ENCODE data around the gene RXRA.

RXRA gene

DNA sequence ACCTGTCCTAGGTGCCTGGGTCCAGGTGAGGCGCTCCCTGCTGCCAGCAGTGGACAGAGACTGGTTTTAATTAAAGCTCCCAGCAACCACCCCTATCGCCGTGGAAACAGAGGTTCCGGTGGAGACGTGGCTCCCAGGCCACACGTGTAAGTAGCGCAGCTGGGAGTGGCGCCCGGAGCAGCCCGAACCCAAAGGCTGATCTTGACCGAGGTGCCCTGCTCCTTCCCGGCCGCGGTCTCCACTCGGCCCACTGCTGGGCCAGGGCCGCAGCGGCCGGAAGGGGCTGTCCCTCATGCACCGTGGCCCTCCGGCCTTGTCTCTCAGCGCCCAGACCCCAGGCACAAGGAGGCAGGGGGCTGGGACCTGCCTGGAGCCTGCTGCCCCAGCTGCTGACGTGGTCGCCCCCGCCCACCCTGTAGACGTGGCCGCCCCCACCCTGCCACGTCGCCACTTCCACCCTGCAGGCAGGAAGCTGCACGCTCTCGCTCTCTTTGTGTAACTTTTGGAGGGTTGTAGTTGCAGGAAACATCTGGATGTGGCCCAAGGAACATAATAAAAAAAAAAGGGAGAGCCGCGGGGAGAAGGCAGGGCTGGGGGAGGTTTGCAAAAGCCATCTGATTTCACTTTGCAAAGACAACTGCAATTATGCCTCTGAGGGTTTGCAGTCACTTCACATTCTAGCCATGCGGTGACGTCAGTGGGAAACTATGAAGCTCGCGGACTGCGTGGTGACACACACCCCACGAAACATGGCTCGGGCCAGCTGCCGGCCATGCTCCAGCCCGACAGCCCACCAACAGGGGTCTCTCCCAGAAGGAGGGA lies 129.9 kb downstream of the RXRA start:
- WGBS: 91% methylated on average over 41 of the region's 41 CpGs
- Histone ChIP-seq H3K4me3 (ENCODE audit: low read length) (no peak overlapping the region), H3K27ac (ENCODE audit: low read depth, low read length) (no peak overlapping the region), H3K4me1 (ENCODE audit: insufficient read depth, low read length) (no peaks in the 10 kb centered on the region), H3K36me3 (ENCODE audit: insufficient read depth, low read length) (no peaks in the 10 kb centered on the region), H3K9me3 (ENCODE audit: insufficient read depth, low read depth, low read length) (no peaks in the 10 kb centered on the region), H3K27me3 (ENCODE audit: insufficient read depth, low read length) (no peaks in the 10 kb centered on the region), H3K9ac (ENCODE audit: low read depth, low read length) (no peak overlapping the region)

DNA sequence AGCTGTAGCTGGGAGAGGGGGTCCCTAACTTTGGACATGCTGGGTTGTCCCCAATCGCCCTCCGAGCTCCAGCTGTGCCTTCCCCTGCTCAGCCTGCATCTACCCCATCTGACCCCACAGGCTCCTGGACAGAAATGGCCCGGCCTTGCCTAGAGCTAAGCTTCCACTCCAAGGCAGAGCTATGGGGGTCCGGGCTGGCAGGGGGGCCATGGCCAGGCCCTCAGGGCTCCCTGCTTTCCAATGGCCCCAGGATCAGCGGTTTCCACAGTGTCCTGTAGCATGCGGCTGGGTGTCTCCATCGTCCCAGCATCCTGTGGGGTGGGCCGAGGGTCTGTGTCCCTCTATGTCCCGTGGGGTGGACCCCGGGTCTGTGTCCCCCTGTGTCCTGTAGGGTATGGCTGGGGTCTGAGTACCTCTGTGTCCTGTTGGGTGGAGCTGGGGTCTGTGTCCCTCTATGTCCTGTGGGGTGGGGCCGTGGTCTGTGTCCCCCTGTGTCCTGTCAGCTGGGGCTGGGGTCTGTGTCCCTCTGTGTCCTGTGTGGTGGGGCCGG lies 130.6 kb downstream of the RXRA start:
- Histone ChIP-seq H3K4me1 (ENCODE audit: insufficient read depth, low read length) (no peaks in the 10 kb centered on the region), H3K27me3 (ENCODE audit: insufficient read depth, low read length) (no peaks in the 10 kb centered on the region), H3K36me3 (ENCODE audit: insufficient read depth, low read length) (no peaks in the 10 kb centered on the region), H3K27ac (ENCODE audit: low read depth, low read length) (no peak overlapping the region), H3K9ac (ENCODE audit: low read depth, low read length) (no peak overlapping the region), H3K4me3 (ENCODE audit: low read length) (no peak overlapping the region), H3K9me3 (ENCODE audit: insufficient read depth, low read depth, low read length) (no peaks in the 10 kb centered on the region)
- WGBS: 93% methylated on average over 12 of the region's 12 CpGs

DNA sequence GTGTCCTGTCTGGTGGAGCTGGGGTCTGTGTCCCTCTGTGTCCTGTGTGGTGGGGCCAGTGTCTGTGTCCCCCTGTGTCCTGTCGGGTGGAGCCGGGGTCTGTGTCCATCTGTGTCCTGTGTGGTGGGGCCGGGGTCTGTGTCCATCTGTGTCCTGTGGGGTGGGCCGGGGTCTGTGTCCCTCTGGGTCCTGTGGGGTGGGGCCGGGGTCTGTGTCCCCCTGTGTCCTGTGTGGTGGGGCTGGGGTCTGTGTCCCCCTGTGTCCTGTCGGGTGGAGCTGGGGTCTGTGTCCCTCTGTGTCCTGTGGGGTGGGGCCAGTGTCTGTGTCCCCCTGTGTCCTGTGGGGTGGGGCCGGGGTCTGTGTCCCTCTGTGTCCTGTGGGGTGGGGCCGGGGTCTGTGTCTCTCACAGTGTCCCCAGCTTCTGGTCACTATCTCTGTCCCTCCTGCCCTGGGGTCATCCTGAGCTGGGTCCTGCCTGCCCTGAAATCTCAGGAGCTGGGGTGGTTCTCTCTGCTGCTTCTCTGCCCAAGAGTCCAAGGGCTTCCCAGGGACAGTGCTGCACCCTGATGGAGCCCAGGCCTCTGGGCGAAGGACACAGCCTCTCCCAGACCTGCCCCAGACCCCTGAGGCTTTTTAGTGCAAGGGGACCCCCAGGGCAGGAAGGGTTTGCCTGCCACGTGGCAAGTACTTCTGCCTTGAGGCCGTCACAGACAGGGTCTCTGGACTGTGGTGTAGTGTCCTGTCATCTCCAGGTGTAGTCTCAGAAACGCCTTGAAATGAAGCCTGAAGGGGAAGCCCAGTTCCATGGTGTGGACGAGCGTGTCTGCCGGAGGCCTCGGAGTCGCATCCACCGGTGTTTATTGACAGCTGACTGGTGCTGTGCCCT lies 131.3 kb downstream of the RXRA start:
- no peaks in the 10 kb centered on the region for H3K9me3 ChIP-seq (ENCODE audit: insufficient read depth, low read depth, low read length)
- no peaks in the 10 kb centered on the region for H3K4me1 ChIP-seq (ENCODE audit: insufficient read depth, low read length)
- H3K36me3 ChIP-seq (ENCODE audit: insufficient read depth, low read length): no peaks in the 10 kb centered on the region
- no peak overlapping the region for H3K4me3 ChIP-seq (ENCODE audit: low read length)
- H3K27me3 ChIP-seq (ENCODE audit: insufficient read depth, low read length): no peaks in the 10 kb centered on the region
- no peak overlapping the region for H3K27ac ChIP-seq (ENCODE audit: low read depth, low read length)
- WGBS: 95% methylated on average over 18 of the region's 18 CpGs
- H3K9ac ChIP-seq (ENCODE audit: low read depth, low read length): no peak overlapping the region

DNA sequence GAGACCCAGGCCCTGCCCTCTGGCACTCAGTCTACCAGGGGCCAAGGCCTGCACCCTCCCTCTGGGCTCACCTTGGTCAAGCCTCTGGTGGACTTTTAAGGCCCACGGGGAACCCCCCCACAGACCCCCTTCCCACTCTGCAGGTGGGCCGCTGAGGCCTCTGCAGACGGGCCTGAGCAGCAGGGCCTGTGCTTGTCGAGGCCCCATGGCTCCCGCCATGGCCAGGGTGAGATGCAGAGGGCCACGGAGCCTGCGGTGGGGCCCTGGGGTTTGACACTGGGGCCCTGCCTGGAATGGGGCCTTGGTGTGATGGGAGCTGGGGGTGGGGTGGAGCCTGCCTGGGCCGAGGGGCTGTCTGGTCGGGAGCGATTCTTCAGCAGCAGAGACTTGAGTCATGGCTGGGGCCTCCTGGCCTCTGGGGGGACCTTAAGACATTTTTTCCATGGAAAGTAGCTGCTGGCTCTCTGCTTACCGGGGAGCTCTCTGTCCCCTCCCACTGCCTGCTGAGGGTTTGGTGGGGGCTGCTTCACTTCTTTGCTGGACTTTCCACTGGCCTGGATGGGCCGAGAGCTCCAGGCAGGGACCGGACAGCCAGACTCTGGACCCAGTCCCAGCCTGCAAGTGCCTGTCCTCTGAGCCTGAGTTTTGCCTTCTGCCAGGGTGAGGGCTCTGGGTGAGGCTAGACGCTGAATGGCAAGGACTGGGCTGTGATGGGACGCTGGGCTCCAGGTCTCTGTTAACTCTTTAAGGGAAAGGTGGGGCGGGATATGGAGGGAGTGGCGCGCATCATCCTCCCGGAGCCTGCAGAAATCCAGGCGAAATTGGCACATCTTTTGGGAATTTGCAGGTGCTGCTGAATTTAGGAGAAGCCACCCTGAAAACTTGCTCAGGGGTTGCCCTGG lies 132.2 kb downstream of the RXRA start:
- no peak overlapping the region for H3K27ac ChIP-seq (ENCODE audit: low read depth, low read length)
- H3K4me3 ChIP-seq (ENCODE audit: low read length): no peak overlapping the region
- no peaks in the 10 kb centered on the region for H3K27me3 ChIP-seq (ENCODE audit: insufficient read depth, low read length)
- H3K9me3 ChIP-seq (ENCODE audit: insufficient read depth, low read depth, low read length): no peaks in the 10 kb centered on the region
- H3K4me1 ChIP-seq (ENCODE audit: insufficient read depth, low read length): no peaks in the 10 kb centered on the region
- no peaks in the 10 kb centered on the region for H3K36me3 ChIP-seq (ENCODE audit: insufficient read depth, low read length)
- WGBS: 82% methylated on average over 20 of the region's 20 CpGs
- no peak overlapping the region for H3K9ac ChIP-seq (ENCODE audit: low read depth, low read length)

DNA sequence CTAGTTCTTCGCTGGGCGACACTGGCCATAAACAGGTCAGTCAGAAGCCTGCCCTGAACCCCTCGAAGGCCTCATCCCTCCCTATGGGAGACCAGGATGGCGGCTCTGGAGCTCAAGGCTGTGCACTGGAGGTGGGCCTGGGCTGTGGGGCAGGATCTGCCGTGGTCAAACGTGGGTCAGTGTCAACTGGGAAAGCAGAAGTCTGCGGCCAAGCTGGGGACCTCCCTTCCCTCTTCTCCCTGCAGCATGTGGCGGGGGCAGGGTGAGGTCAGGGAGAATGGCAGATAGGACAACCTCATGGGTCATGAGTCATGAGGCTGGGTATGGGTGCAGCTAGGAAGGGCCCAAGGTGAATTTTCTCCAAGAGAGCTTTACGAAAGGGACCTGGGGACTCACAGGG lies 132.9 kb downstream of the RXRA start:
- no peak overlapping the region for H3K9ac ChIP-seq (ENCODE audit: low read depth, low read length)
- H3K9me3 ChIP-seq (ENCODE audit: insufficient read depth, low read depth, low read length): no peaks in the 10 kb centered on the region
- H3K27me3 ChIP-seq (ENCODE audit: insufficient read depth, low read length): no peaks in the 10 kb centered on the region
- H3K4me1 ChIP-seq (ENCODE audit: insufficient read depth, low read length): no peaks in the 10 kb centered on the region
- no peak overlapping the region for H3K27ac ChIP-seq (ENCODE audit: low read depth, low read length)
- H3K36me3 ChIP-seq (ENCODE audit: insufficient read depth, low read length): no peaks in the 10 kb centered on the region
- no peak overlapping the region for H3K4me3 ChIP-seq (ENCODE audit: low read length)
- WGBS: 94% methylated on average over 9 of the region's 9 CpGs

DNA sequence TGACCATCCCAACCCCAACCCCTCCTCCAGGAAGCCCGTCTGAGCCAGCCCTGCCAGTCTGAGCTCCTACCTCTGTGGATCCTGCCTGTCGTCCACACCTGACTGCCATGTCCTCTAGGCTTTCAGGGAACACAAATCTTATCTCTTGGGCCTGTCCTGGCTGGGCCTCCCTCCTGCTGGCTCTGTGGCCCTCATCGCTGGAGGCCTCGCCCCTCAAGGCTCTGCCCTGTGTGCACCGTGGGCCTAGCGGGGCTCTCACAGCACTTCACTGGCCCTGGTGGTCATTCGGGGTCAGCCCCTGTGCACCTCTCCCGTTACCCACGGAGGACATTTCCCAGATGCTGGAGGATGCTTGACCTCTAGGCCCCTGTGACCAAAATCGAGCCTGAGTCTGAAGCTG lies 133.3 kb downstream of the RXRA start:
- Histone ChIP-seq H3K9ac (ENCODE audit: low read depth, low read length) (no peak overlapping the region), H3K4me1 (ENCODE audit: insufficient read depth, low read length) (no peaks in the 10 kb centered on the region), H3K9me3 (ENCODE audit: insufficient read depth, low read depth, low read length) (no peaks in the 10 kb centered on the region), H3K36me3 (ENCODE audit: insufficient read depth, low read length) (no peaks in the 10 kb centered on the region), H3K4me3 (ENCODE audit: low read length) (no peak overlapping the region), H3K27ac (ENCODE audit: low read depth, low read length) (no peak overlapping the region), H3K27me3 (ENCODE audit: insufficient read depth, low read length) (no peaks in the 10 kb centered on the region)
- WGBS: 94% methylated on average over 10 of the region's 10 CpGs

DNA sequence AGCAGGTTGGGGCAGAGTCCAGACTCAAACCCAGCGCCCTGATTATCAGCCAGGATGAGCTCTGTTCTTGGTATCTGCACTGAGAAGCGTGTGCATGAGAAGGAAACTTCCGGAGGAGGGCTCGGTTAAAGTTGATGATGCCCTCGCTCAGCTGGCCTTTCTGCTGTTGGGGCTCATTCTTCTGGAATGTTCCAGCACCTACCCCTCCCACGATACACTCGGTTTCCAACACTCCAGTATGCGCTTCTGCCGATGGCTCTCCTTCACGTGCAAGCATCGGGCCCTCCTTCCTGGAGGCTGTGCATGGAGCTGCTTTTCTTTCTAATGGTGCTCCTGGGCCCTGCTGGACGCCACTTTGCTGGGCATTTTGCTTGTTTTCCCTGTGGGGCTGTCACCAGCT lies 134.0 kb downstream of the RXRA start:
- Histone ChIP-seq H3K36me3 (ENCODE audit: insufficient read depth, low read length) (no peaks in the 10 kb centered on the region), H3K4me3 (ENCODE audit: low read length) (no peak overlapping the region), H3K9ac (ENCODE audit: low read depth, low read length) (no peak overlapping the region), H3K4me1 (ENCODE audit: insufficient read depth, low read length) (no peaks in the 10 kb centered on the region), H3K27ac (ENCODE audit: low read depth, low read length) (no peak overlapping the region), H3K9me3 (ENCODE audit: insufficient read depth, low read depth, low read length) (no peaks in the 10 kb centered on the region), H3K27me3 (ENCODE audit: insufficient read depth, low read length) (no peaks in the 10 kb centered on the region)
- WGBS: 93% methylated on average over 12 of the region's 12 CpGs

DNA sequence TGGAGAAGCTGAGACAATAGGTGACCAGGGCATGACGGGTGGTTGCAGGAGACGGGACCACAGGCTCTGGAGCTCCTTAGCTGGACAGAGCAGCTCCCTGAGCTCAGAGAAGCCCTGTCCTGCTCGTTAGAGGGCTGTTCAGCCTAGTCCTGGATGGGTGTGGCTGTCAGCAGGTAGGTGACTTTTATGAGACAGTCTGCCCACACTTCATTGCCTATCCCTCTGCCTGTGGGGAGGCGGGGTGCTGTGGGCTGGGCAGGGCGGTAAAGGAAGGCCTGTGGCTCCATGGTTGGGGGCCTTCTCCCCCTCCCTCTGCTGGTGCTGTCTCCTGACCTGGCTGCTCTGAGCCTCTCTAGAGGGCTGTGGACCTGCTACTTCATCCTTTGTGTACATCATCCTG lies 134.6 kb downstream of the RXRA start:
- Histone ChIP-seq H3K36me3 (ENCODE audit: insufficient read depth, low read length) (no peaks in the 10 kb centered on the region), H3K4me1 (ENCODE audit: insufficient read depth, low read length) (no peaks in the 10 kb centered on the region), H3K4me3 (ENCODE audit: low read length) (no peak overlapping the region), H3K27ac (ENCODE audit: low read depth, low read length) (no peak overlapping the region), H3K9me3 (ENCODE audit: insufficient read depth, low read depth, low read length) (no peaks in the 10 kb centered on the region), H3K27me3 (ENCODE audit: insufficient read depth, low read length) (no peaks in the 10 kb centered on the region), H3K9ac (ENCODE audit: low read depth, low read length) (no peak overlapping the region)
- WGBS: 84% methylated on average over 5 of the region's 5 CpGs

DNA sequence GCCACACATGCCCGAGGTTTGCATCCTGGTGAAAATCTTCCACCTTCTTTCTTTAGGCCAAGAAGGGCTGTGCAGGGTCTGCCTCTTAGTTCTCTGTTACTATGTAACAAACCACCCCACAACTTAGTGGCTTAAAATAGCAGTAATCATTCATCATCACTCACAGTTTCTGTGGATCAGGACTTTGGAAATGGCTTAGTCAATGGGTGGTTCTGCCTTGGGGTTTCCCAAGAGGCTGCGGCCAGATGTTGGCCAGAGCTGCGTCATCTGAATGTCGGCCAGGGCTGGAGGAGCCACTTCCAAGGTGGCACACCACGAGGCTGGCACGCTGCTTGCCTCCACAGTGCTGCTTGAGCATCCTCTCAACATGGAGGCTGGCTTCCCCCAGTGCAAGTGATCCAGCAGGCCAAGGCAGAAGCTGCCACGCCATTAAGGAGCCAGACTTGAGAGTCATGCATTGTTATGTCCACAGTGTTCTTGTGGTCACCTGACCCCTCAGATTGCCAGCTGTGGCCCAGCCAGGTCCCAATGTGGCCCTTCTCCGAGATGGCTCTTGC lies 135.2 kb downstream of the RXRA start:
- Histone ChIP-seq H3K4me1 (ENCODE audit: insufficient read depth, low read length) (no peaks in the 10 kb centered on the region), H3K4me3 (ENCODE audit: low read length) (no peak overlapping the region), H3K27me3 (ENCODE audit: insufficient read depth, low read length) (no peaks in the 10 kb centered on the region), H3K27ac (ENCODE audit: low read depth, low read length) (no peak overlapping the region), H3K9me3 (ENCODE audit: insufficient read depth, low read depth, low read length) (no peaks in the 10 kb centered on the region), H3K36me3 (ENCODE audit: insufficient read depth, low read length) (no peaks in the 10 kb centered on the region), H3K9ac (ENCODE audit: low read depth, low read length) (no peak overlapping the region)
- WGBS: 88% methylated on average over 8 of the region's 8 CpGs

DNA sequence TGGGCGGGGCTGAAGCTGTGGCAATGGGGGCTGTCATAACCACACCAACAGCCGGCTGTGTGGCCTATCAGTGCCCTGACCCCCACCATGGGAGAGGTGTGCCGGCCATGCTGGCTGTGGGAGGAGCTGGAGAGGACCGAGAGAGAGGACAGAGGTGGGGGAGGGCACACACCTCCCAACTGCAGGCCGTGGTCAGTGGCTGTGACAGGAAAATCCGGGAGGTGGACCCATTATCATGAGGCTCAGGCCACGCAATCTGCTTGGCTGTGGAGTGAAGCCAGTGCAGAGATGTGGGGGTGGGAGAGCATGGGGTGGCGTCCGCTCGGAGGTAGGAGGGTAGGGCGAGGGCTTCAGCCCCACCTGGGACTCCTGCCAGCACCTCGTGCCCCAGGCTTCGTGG lies 136.1 kb downstream of the RXRA start:
- Histone ChIP-seq H3K9ac (ENCODE audit: low read depth, low read length) (no peak overlapping the region), H3K9me3 (ENCODE audit: insufficient read depth, low read depth, low read length) (no peaks in the 10 kb centered on the region)

More for the DNA sequence above, 136.1 kb downstream of the RXRA start:
- no peak overlapping the region for H3K4me3 ChIP-seq (ENCODE audit: low read length)
- no peaks in the 10 kb centered on the region for H3K27me3 ChIP-seq (ENCODE audit: insufficient read depth, low read length)
- no peaks in the 10 kb centered on the region for H3K36me3 ChIP-seq (ENCODE audit: insufficient read depth, low read length)
- WGBS: 89% methylated on average over 13 of the region's 13 CpGs
- H3K4me1 ChIP-seq (ENCODE audit: insufficient read depth, low read length): no peaks in the 10 kb centered on the region
- H3K27ac ChIP-seq (ENCODE audit: low read depth, low read length): no peak overlapping the region

All from HUES64 (cell line).